Measurements from ENCODE around the gene DPYSL5. TPM values are rescaled to one million over a fixed set of nuclear protein-coding genes. Genes with fewer than 3 reads are reported as not detected.

The DPYSL5 gene
- total and polyA plus RNA-seq, 10 of the 15 experiments (the other 5 are each of a cell fraction or from before 2014, with no cell fraction given) = not detected

- Histone ChIP-seq H3K27me3 (replicated peaks in 1 of 2; ENCODE audit: control insufficient read depth in 2 of 2, insufficient read depth in 2 of 2, low read length in 1 of 2) (peaks cover 0 to 4% of the 10 kb centered on the region in 2 experiments; a peak in 1 of 4 replicates), H3K79me2 (ENCODE audit: control insufficient read depth, insufficient read depth, low read length) (no peaks in the 10 kb centered on the region), H3K27ac (ENCODE audit: control insufficient read depth, insufficient read depth) (no peak overlapping the region), H3K4me3 (no peak overlapping the region), H3K9me3 (replicated peaks; ENCODE audit: control insufficient read depth, insufficient read depth, low read length) (no peaks in the 10 kb centered on the region), H4K20me1 (ENCODE audit: control insufficient read depth, insufficient read depth) (no peaks in the 10 kb centered on the region), H3K9ac (ENCODE audit: control insufficient read depth, insufficient read depth, low read length) (no peak overlapping the region), H2AFZ (ENCODE audit: control insufficient read depth, low read depth, low read length) (no peak overlapping the region), H3K36me3 (ENCODE audit: control insufficient read depth in 2 of 2, insufficient read depth in 2 of 2, low read length in 1 of 2) (no peaks in the 10 kb centered on the region), H3K4me2 (ENCODE audit: control insufficient read depth, insufficient read depth) (no peak overlapping the region), H3K4me1 (ENCODE audit: control insufficient read depth, insufficient read depth, low read length) (no peaks in the 10 kb centered on the region)
- 1% methylated on average over 3 of the region's 3 CpGs for WGBS (ENCODE audit: insufficient coverage, insufficient replicate concordance, low lambda C conversion rate, missing lambda C conversion rate)
- ChIA-PET POLR2A (no interaction called here), RAD21 (ENCODE audit: unreplicated experiment) (interaction anchor here (0.7 kb wide), 1 partner anchor 322 kb away, joined by 4 read pairs; no protein-coding TSS in a partner anchor), SMC1A (ENCODE audit: uncharacterized antibody, unreplicated experiment) (interaction anchor here (0.7 to 1.2 kb wide), 3 partner anchors 60 to 324 kb away, joined by 3 to 5 read pairs (median 4); no protein-coding TSS in a partner anchor), CTCF (interaction anchor here (0.6 to 2.1 kb wide), 3 partner anchors 60 to 323 kb away, joined by 3 to 10 read pairs (median 8); no protein-coding TSS in a partner anchor)
- FAIRE-seq (no peak), ATAC-seq (no peak), DNase-seq (ENCODE audit: low read depth, low spot score) (no peak)
- intact Hi-C loops (cut with micrococcal nuclease; ENCODE audit: unreplicated experiment) = no loop called here
- BruUV-seq (replicated peaks) = no TSS peak
- TF ChIP-seq CHD2 (IDR thresholded peaks at IDR 0.05; ENCODE audit: borderline replicate concordance, low read depth, low read length) (no peak), SIX5 (IDR thresholded peaks at IDR 0.05; ENCODE audit: low read depth, low read length, severe bottlenecking) (no peak)
- in situ Hi-C loops (cut with MboI) = no loop called here
These were observed 109.1 kb downstream of the DPYSL5 start for GRCh38 chr2:26957041-26957440.

DNA sequence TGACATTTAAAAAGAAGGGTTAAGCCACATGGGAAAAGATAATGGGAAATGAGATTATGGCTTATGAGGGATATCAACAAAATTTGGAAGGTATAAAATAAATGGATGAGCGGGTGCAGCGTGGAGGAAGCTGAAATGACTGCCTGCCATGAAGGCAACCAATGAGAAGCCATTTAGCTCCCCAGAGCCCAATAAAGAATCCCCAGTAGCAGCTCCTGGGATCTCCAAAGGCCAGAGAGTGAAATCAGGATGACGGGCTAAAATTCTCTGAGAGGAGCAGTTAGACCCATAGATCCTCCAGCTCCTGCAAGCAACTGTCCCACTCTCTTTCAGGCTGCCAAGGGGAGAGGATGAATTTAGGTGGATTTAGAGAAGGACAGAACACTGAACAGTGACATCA, 109.6 kb downstream of the DPYSL5 start:
- ChIA-PET SMC1A (ENCODE audit: uncharacterized antibody, unreplicated experiment) (interaction anchor here (0.7 to 1.2 kb wide), 3 partner anchors 59 to 324 kb away, joined by 3 to 5 read pairs (median 4); no protein-coding TSS in a partner anchor), POLR2A (no interaction called here), RAD21 (ENCODE audit: unreplicated experiment) (interaction anchor here (0.7 kb wide), 1 partner anchor 322 kb away, joined by 4 read pairs; no protein-coding TSS in a partner anchor), CTCF (interaction anchor here (2.0 to 2.1 kb wide), 2 partner anchors 59 to 111 kb away, joined by 8 to 10 read pairs; no protein-coding TSS in a partner anchor)
- no peaks in the 10 kb centered on the region for H3K79me2 ChIP-seq (ENCODE audit: control insufficient read depth, insufficient read depth, low read length)
- no peak for FAIRE-seq
- H3K9me3 ChIP-seq (replicated peaks; ENCODE audit: control insufficient read depth, insufficient read depth, low read length) = no peaks in the 10 kb centered on the region
- intact Hi-C loops (cut with micrococcal nuclease; ENCODE audit: unreplicated experiment) (no loop called here), in situ Hi-C loops (cut with MboI) (no loop called here)
- no peak overlapping the region for H3K4me2 ChIP-seq (ENCODE audit: control insufficient read depth, insufficient read depth)
- no peak for ATAC-seq
- H3K36me3 ChIP-seq (ENCODE audit: control insufficient read depth in 2 of 2, insufficient read depth in 2 of 2, low read length in 1 of 2) = no peaks in the 10 kb centered on the region
- 57% methylated on average over 3 of the region's 3 CpGs for WGBS (ENCODE audit: insufficient coverage, insufficient replicate concordance, low lambda C conversion rate, missing lambda C conversion rate)
- no peak overlapping the region for H3K9ac ChIP-seq (ENCODE audit: control insufficient read depth, insufficient read depth, low read length)
- H3K27ac ChIP-seq (ENCODE audit: control insufficient read depth, insufficient read depth) = no peak overlapping the region
- TF ChIP-seq WRNIP1 (IDR thresholded peaks at IDR 0.05; ENCODE audit: borderline replicate concordance, low read depth, low read length) = no peak
- TF ChIP-seq KDM1A (IDR thresholded peaks at IDR 0.05; ENCODE audit: borderline replicate concordance) = no peak
- TF ChIP-seq DPF2 (IDR thresholded peaks at IDR 0.05) = no peak
- no peak for TF ChIP-seq RUNX3 (IDR thresholded peaks at IDR 0.05; ENCODE audit: low read length)
- TF ChIP-seq BRCA1 (IDR thresholded peaks at IDR 0.05; ENCODE audit: low read depth, low read length) = no peak
- no peak for TF ChIP-seq LARP7 (IDR thresholded peaks at IDR 0.05)
- TF ChIP-seq BHLHE40 (IDR thresholded peaks at IDR 0.05; ENCODE audit: borderline replicate concordance in 1 of 2, low read depth in 2 of 2, low read length in 1 of 2) = no peak
- no peak for TF ChIP-seq EGR1 (IDR thresholded peaks at IDR 0.05; ENCODE audit: borderline replicate concordance in 1 of 2, low read depth in 2 of 2, low read length in 2 of 2)
- TF ChIP-seq ZZZ3 (IDR thresholded peaks at IDR 0.05; ENCODE audit: control insufficient read depth, insufficient read length, low read depth) = no peak
- no peak for TF ChIP-seq RAD51 (IDR thresholded peaks at IDR 0.05)
- no peak for TF ChIP-seq POLR2A (IDR thresholded peaks at IDR 0.05; ENCODE audit: low read depth, low read length)
- no peak for TF ChIP-seq NR2C1 (IDR thresholded peaks at IDR 0.05)
- TF ChIP-seq, protein P1, sequence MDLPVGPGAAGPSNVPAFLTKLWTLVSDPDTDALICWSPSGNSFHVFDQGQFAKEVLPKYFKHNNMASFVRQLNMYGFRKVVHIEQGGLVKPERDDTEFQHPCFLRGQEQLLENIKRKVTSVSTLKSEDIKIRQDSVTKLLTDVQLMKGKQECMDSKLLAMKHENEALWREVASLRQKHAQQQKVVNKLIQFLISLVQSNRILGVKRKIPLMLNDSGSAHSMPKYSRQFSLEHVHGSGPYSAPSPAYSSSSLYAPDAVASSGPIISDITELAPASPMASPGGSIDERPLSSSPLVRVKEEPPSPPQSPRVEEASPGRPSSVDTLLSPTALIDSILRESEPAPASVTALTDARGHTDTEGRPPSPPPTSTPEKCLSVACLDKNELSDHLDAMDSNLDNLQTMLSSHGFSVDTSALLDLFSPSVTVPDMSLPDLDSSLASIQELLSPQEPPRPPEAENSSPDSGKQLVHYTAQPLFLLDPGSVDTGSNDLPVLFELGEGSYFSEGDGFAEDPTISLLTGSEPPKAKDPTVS (IDR thresholded peaks at IDR 0.05; ENCODE audit: low read depth, low read length) = no peak
- TF ChIP-seq TARDBP (IDR thresholded peaks at IDR 0.05; ENCODE audit: borderline replicate concordance) = no peak
- TF ChIP-seq SP1 (IDR thresholded peaks at IDR 0.05; ENCODE audit: low read depth, low read length) = no peak
- H3K27me3 ChIP-seq (replicated peaks in 1 of 2; ENCODE audit: control insufficient read depth in 2 of 2, insufficient read depth in 2 of 2, low read length in 1 of 2) = peaks cover 0 to 4% of the 10 kb centered on the region in 2 experiments; a peak in 1 of 4 replicates
- H3K4me1 ChIP-seq (ENCODE audit: control insufficient read depth, insufficient read depth, low read length) = no peaks in the 10 kb centered on the region
- H3K4me3 ChIP-seq = no peak overlapping the region
- H2AFZ ChIP-seq (ENCODE audit: control insufficient read depth, low read depth, low read length) = no peak overlapping the region
- no peak for DNase-seq (ENCODE audit: low read depth, low spot score)
- BruUV-seq (replicated peaks) = no TSS peak
- H4K20me1 ChIP-seq (ENCODE audit: control insufficient read depth, insufficient read depth) = no peaks in the 10 kb centered on the region

Measured in GM12878 (cell line).